ENCODE data around the gene ZBTB24. TPM values are rescaled to one million over a fixed set of nuclear protein-coding genes. Genes with fewer than 3 reads are reported as not detected.

Gene ZBTB24
- total and polyA plus RNA-seq, 12 donors = 1.1 to 4.0 (median 3.0) TPM

- no peak for TF ChIP-seq CTCF (IDR thresholded peaks at IDR 0.05)
- Histone ChIP-seq H3K27ac (no peak overlapping the region), H3K36me3 (peaks cover 0 to 59% (median 0%) of the 10 kb centered on the region in 9 donors), H3K4me1 (peaks cover 0 to 24% (median 12%) of the 10 kb centered on the region in 9 donors), H3K9me3 (no peaks in the 10 kb centered on the region), H3K4me3 (no peak overlapping the region), H3K27me3 (no peaks in the 10 kb centered on the region)
- no peak for DNase-seq
- intact Hi-C loops (cut with DNase I) = no loop called here
- no peak for ATAC-seq
- WGBS, 2 donors = 81% methylated on average over 3 of the region's 3 CpGs
Measured at GRCh38 chr6:109450801-109451200, 32.2 kb downstream of the ZBTB24 start.

GRCh38 chr6:109449795-109450673, 33.0 kb downstream of the ZBTB24 start:
- 87 to 90% methylated on average over 16 of the region's 16 CpGs for WGBS, 2 donors
- Histone ChIP-seq H3K9me3 (no peaks in the 10 kb centered on the region), H3K27ac (no peak overlapping the region), H3K27me3 (no peaks in the 10 kb centered on the region), H3K4me3 (no peak overlapping the region), H3K4me1 (peaks cover 0 to 24% (median 12%) of the 10 kb centered on the region in 9 donors), H3K36me3 (peaks cover 0 to 67% (median 0%) of the 10 kb centered on the region in 9 donors)
- intact Hi-C loops (cut with DNase I) = no loop called here
- no peak for TF ChIP-seq CTCF (IDR thresholded peaks at IDR 0.05)
- no peak for DNase-seq
- no peak for ATAC-seq

GRCh38 chr6:109449064-109449794, 33.8 kb downstream of the ZBTB24 start:
- Histone ChIP-seq H3K9me3 (no peaks in the 10 kb centered on the region), H3K4me1 (peaks cover 0 to 17% (median 5%) of the 10 kb centered on the region in 9 donors), H3K27ac (no peak overlapping the region), H3K36me3 (peaks cover 0 to 75% (median 0%) of the 10 kb centered on the region in 9 donors), H3K4me3 (no peak overlapping the region), H3K27me3 (no peaks in the 10 kb centered on the region)
- WGBS, 2 donors = 85 to 90% methylated on average over 19 of the region's 19 CpGs
- intact Hi-C loops (cut with DNase I) = no loop called here
- no peak for ATAC-seq
- DNase-seq = no peak
- TF ChIP-seq CTCF (IDR thresholded peaks at IDR 0.05) = no peak

DNA sequence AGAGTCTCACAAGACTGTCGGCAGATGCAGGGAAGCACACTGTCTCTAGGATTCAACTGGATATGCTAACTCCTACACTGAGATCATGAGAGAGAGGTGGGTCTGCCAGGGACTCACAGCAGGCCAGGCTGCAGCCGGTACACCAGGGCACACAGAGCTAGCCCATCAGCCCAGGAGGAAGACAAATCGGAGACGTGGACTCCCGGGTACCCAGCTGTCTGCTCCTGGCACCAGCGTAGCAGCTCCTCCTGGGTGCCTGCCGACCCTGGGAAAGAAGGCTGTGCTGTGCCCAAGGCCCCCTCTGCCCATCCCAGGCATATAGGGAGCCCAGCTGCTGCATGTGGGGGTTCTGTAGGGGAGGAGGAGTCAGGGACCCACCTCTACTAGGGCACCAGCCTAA, 34.4 kb downstream of the ZBTB24 start:
- no peaks in the 10 kb centered on the region for H3K27me3 ChIP-seq
- H3K4me1 ChIP-seq = peaks cover 0 to 10% (median 0%) of the 10 kb centered on the region in 9 donors
- intact Hi-C loops (cut with DNase I) = no loop called here
- no peak overlapping the region for H3K4me3 ChIP-seq
- 78 to 86% methylated on average over 7 of the region's 7 CpGs for WGBS, 2 donors
- ATAC-seq = no peak
- no peak for TF ChIP-seq CTCF (IDR thresholded peaks at IDR 0.05)
- no peak for DNase-seq
- peaks cover 0 to 79% (median 0%) of the 10 kb centered on the region in 9 donors for H3K36me3 ChIP-seq
- H3K9me3 ChIP-seq = no peaks in the 10 kb centered on the region
- H3K27ac ChIP-seq = no peak overlapping the region
